Hepatocyte (in vitro differentiated cells): ENCODE data around the gene OSBPL2. TPM values are rescaled to one million over a fixed set of nuclear protein-coding genes. Genes with fewer than 3 reads are reported as not detected.

Experiments
- DNase-seq: peaks from one replicate; pipeline ENCODE4 v3.0.0-alpha.2; 2016; ENCODE audit warnings: low spot score
- H2AFZ ChIP-seq: fragments of 200-600 bp; sonication (generic); 2 replicates; pipeline ENCODE4 v1.6.0; 2016; ENCODE audit warnings: antibody characterized with exemption, mild to moderate bottlenecking
- H3K27ac ChIP-seq: fragments of 200-600 bp; sonication (generic); 2 replicates; pipeline ENCODE4 v1.5.1; 2016; ENCODE audit warnings: mild to moderate bottlenecking
- H3K27me3 ChIP-seq: fragments of 200-600 bp; sonication (generic); 2 replicates; pipeline ENCODE4 v1.6.1; 2016
- H3K36me3 ChIP-seq: fragments of 200-600 bp; sonication (generic); replicated peaks from 2 replicates; pipeline ENCODE4 v1.5.1; 2016; ENCODE audit warnings: low read depth; ENCODE audit not compliant: insufficient read depth
- H3K4me1 ChIP-seq: fragments of 200-600 bp; sonication (generic); 2 replicates; pipeline ENCODE4 v1.5.1; 2016; ENCODE audit warnings: mild to moderate bottlenecking, moderate library complexity; ENCODE audit not compliant: insufficient read depth
- H3K4me2 ChIP-seq: fragments of 200-600 bp; sonication (generic); 2 replicates; pipeline ENCODE4 v1.6.0; 2016
- H3K4me3 ChIP-seq: fragments of 200-600 bp; sonication (generic); 2 replicates; pipeline ENCODE4 v1.5.1; 2016; ENCODE audit warnings: mild to moderate bottlenecking
- H3K79me2 ChIP-seq: fragments of 200-600 bp; sonication (generic); 2 replicates; pipeline ENCODE4 v1.6.0; 2017; ENCODE audit warnings: mild to moderate bottlenecking
- H3K9me2 ChIP-seq: fragments of 200-600 bp; sonication (generic); replicated peaks from 2 replicates; pipeline ENCODE4 v1.6.0; 2017; ENCODE audit warnings: mild to moderate bottlenecking; ENCODE audit not compliant: insufficient read depth
- H3K9me3 ChIP-seq: fragments of 200-600 bp; sonication (generic); 2 replicates; pipeline ENCODE4 v1.5.1; 2016; ENCODE audit warnings: low read depth, mild to moderate bottlenecking
- H4K20me1 ChIP-seq: fragments of 200-600 bp; sonication (generic); 2 replicates; pipeline ENCODE4 v1.6.0; 2016; ENCODE audit warnings: mild to moderate bottlenecking; ENCODE audit not compliant: insufficient read depth, poor library complexity, severe bottlenecking
- EZH2 ChIP-seq: fragments of 200-600 bp; sonication (generic); IDR thresholded peaks from 2 replicates; pipeline ENCODE4 v1.6.1; 2016; ENCODE audit warnings: antibody characterized with exemption, mild to moderate bottlenecking, borderline replicate concordance
- EZH2phosphoT487 ChIP-seq: fragments of 200-600 bp; sonication (generic); IDR thresholded peaks from one replicate; pipeline ENCODE4 v1.6.1; 2018; ENCODE audit warnings: antibody characterized with exemption, mild to moderate bottlenecking, low read depth, moderate library complexity; ENCODE audit not compliant: unreplicated experiment, severe bottlenecking
- WGBS: methylation state at CpG from one replicate; pipeline ENCODE4 v1.1.6; 2016; ENCODE audit warnings: low lambda C conversion rate; ENCODE audit errors: missing lambda C conversion rate; 5-methylcytosine and 5-hydroxymethylcytosine counted together
- polyA plus RNA-seq: library from polyadenylated mRNA; unstranded; fragments of >200 nt; fragmentation: Nextera tagmentation; extraction: Ambion mirVana; gene quantifications from 2 replicates; pipeline ENCODE4 v1.2.1, GENCODE V29; 2016
- total RNA-seq: library from RNA; depleted of rRNA; stranded (reverse); fragments of >200 nt; gene quantifications from 2 replicates; pipeline ENCODE4 v1.2.3, GENCODE V29; 2014
- TF ChIP-seq, protein P1 (sequence below): fragments of 200-600 bp; sonication (generic); IDR thresholded peaks from 2 replicates; pipeline ENCODE4 v1.5.1; 2016; ENCODE audit warnings: antibody characterized with exemption, mild to moderate bottlenecking; ENCODE audit not compliant: poor library complexity

The OSBPL2 gene
- total and polyA plus RNA-seq, 2 experiments from 2014 or later = 40.5 to 45.9 TPM

DNA sequence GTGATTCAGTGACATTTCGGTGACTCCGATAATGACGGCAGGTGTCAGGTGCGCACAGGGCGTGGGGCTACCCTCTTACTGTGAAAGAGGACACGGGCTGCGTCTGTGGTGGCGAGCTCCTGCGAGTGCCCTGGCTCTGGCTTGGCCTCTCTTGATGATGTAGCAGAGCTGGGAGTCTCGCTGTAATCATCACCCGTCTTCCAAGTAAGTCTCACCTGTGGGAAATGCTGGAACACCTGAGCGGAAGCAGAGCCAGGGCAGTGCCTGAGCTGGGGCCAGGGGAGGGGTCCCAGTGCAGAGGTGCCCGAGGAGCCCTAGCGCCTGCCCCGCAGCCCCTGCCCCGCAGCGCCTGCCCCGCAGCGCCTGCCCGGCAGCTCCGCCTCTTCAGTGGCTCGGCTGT, 4.8 kb downstream of the OSBPL2 start:
- no peaks in the 10 kb centered on the region for H3K36me3 ChIP-seq
- H3K9me3 ChIP-seq = no peaks in the 10 kb centered on the region
- H3K79me2 ChIP-seq = peaks cover 95% of the 10 kb centered on the region
- H3K9me2 ChIP-seq = no peaks in the 10 kb centered on the region
- WGBS = 89% methylated on average over 22 of the region's 22 CpGs
- no peak for TF ChIP-seq EZH2phosphoT487
- TF ChIP-seq, protein P1, sequence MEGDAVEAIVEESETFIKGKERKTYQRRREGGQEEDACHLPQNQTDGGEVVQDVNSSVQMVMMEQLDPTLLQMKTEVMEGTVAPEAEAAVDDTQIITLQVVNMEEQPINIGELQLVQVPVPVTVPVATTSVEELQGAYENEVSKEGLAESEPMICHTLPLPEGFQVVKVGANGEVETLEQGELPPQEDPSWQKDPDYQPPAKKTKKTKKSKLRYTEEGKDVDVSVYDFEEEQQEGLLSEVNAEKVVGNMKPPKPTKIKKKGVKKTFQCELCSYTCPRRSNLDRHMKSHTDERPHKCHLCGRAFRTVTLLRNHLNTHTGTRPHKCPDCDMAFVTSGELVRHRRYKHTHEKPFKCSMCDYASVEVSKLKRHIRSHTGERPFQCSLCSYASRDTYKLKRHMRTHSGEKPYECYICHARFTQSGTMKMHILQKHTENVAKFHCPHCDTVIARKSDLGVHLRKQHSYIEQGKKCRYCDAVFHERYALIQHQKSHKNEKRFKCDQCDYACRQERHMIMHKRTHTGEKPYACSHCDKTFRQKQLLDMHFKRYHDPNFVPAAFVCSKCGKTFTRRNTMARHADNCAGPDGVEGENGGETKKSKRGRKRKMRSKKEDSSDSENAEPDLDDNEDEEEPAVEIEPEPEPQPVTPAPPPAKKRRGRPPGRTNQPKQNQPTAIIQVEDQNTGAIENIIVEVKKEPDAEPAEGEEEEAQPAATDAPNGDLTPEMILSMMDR = no peak
- no peak for TF ChIP-seq EZH2
- no peak overlapping the region for H2AFZ ChIP-seq
- H3K4me3 ChIP-seq = no peak overlapping the region
- DNase-seq = no peak
- peaks cover 10% of the 10 kb centered on the region for H3K4me1 ChIP-seq
- H3K27me3 ChIP-seq = no peaks in the 10 kb centered on the region
- H4K20me1 ChIP-seq = peaks cover 89% of the 10 kb centered on the region
- H3K27ac ChIP-seq = no peak overlapping the region
- H3K4me2 ChIP-seq = no peak overlapping the region

DNA sequence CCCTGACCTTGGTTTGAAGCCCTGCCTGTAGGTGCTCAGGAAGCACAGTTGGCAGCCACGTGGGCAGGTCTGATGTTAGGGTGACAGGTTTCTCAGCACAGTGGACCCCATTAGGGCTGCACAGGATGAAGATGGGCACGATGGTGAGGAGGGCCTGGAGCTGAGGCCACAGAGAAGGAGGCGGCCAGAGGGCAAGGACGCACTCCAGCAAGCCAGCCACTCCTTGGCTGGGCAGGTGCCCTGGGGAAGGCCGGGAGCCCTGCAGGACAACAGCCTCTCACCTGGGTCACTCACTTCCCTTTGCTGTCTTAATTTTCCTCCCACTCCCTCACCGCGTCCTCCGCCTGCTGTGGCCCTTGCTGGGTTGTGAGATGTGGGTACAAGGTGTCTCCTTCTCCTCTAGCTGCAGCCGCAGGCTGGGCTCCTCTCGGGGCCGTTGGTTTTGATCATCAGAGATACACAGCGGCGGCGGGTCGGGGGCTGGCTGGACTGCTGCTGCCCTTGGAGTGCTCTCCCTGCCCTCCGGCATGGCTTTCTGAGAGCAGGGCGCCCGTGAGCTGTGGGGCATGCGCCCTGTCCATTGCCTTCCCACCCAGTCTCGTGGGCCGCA, 5.7 kb downstream of the OSBPL2 start:
- Histone ChIP-seq H3K9me2 (no peaks in the 10 kb centered on the region), H3K4me1 (peaks cover 10% of the 10 kb centered on the region), H3K27ac (no peak overlapping the region), H3K4me2 (no peak overlapping the region), H3K4me3 (no peak overlapping the region), H3K27me3 (no peaks in the 10 kb centered on the region), H3K36me3 (no peaks in the 10 kb centered on the region), H3K9me3 (no peaks in the 10 kb centered on the region), H3K79me2 (peaks cover 100% of the 10 kb centered on the region), H4K20me1 (peaks cover 96% of the 10 kb centered on the region), H2AFZ (no peak overlapping the region)
- 93% methylated on average over 21 of the region's 21 CpGs for WGBS
- TF ChIP-seq EZH2 = no peak
- no peak for TF ChIP-seq EZH2phosphoT487
- TF ChIP-seq, protein P1 = no peak
- no peak for DNase-seq

DNA sequence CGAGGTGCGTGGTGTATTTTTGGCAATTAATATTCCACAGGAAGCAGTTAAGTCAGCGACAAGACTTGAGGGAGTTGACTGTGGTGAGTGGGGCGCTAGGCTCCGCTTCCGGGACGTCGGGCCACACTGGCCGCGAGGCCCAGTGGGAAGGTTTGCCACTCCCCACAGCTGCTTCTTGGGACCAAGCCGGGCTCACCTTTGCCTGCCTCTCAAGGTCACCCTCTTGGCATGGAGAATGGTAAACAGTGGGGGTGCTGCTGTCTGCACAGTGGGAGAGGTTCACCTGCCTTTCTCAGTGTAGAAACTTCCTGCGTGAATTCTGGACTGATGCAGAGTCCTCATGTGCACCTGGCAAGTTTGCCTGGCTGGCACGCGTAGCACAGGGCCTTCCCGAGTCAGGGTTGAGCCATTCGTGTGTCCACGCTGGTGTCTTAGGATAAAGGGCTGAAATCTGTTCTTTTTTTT, 6.4 kb downstream of the OSBPL2 start:
- TF ChIP-seq, protein P1 = no peak
- no peak for TF ChIP-seq EZH2phosphoT487
- TF ChIP-seq EZH2 = no peak
- WGBS = 90% methylated on average over 17 of the region's 17 CpGs
- peaks cover 95% of the 10 kb centered on the region for H4K20me1 ChIP-seq

More for the DNA sequence above, 6.4 kb downstream of the OSBPL2 start:
- peaks cover 100% of the 10 kb centered on the region for H3K79me2 ChIP-seq
- no peak for DNase-seq
- no peaks in the 10 kb centered on the region for H3K36me3 ChIP-seq
- no peak overlapping the region for H2AFZ ChIP-seq
- H3K27ac ChIP-seq = no peak overlapping the region
- no peaks in the 10 kb centered on the region for H3K27me3 ChIP-seq
- H3K9me2 ChIP-seq = no peaks in the 10 kb centered on the region
- peaks cover 7% of the 10 kb centered on the region for H3K4me1 ChIP-seq
- no peak overlapping the region for H3K4me2 ChIP-seq
- no peak overlapping the region for H3K4me3 ChIP-seq
- H3K9me3 ChIP-seq = no peaks in the 10 kb centered on the region
